KOPT-K1 (cell line): ENCODE data around the gene FMN2.

ENCODE experiments used
- H3K27ac ChIP-seq: fragments of 200-600 bp; sonication (generic); 2 replicates; pipeline ENCODE4 v1.5.1; 2016; ENCODE audit warnings: antibody characterized with exemption, mild to moderate bottlenecking, low read depth, low read length; ENCODE audit not compliant: poor library complexity, severe bottlenecking
- H3K36me3 ChIP-seq: fragments of 200-600 bp; sonication (generic); 2 replicates; pipeline ENCODE4 v1.5.1; 2017; ENCODE audit warnings: antibody characterized with exemption, mild to moderate bottlenecking, low read length, moderate library complexity; ENCODE audit not compliant: insufficient read depth
- H3K9me3 ChIP-seq: fragments of 200-600 bp; sonication (generic); 2 replicates; pipeline ENCODE4 v1.5.1; 2017; ENCODE audit warnings: antibody characterized with exemption, low read length, mild to moderate bottlenecking; ENCODE audit not compliant: insufficient read depth, poor library complexity, severe bottlenecking

FMN2 gene

DNA sequence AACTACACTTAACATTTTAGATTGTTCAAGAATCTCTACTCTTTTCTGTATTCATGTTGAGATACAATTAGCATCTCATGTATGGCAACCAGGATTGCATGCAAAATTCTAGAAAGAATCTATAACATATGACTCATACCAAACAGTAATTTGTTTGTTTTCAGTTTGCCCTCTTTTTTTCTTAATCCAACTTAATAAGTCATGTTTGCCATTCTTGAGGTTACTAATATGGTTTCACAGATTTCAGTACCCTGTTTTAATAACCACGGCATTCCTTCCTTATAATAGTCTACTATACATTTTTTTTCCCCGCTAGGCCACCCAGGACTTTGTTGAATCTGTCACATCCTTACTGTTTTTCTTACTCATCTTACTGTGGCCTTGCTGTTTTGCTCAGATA is 140.8 kb downstream of the FMN2 start:
- Histone ChIP-seq H3K9me3 (no peaks in the 10 kb centered on the region), H3K27ac (no peak overlapping the region)

DNA sequence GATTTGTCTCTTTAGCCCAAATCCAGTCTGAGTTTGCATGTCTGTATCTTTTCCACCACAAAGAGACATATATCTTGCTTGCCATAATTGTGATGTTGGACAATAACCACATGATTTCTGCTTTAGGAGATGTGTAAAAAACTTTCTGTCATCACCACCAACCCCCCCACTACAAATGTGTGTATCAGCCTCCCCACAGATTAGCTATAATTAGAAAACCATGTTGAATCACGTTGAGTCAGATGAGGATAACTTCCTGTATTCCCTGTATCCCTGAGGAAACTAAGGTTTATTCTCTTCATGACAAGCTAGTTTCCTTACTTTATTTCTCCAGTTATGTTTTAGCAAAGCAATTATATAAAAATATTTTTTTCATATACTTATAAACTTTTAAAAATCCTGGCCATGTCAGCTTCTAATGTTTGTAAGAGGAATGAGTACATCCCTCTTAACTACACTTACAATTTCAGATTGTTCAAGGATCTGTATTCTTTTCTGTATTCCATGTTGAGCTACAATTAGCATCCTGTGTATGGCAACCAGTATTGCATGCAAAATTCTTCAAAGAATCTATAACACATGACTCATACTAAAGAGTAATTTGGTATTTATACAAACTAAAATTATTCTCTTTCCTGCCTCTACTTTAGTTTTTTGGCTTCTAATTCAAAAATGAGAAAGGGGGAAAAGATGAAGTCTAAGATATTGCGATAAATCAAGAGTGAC is 143.0 kb downstream of the FMN2 start:
- H3K9me3 ChIP-seq, result no peaks in the 10 kb centered on the region
- H3K36me3 ChIP-seq, result no peaks in the 10 kb centered on the region
- H3K27ac ChIP-seq, result no peak overlapping the region

More for the DNA sequence above, 140.8 kb downstream of the FMN2 start:
- no peaks in the 10 kb centered on the region for H3K36me3 ChIP-seq

DNA sequence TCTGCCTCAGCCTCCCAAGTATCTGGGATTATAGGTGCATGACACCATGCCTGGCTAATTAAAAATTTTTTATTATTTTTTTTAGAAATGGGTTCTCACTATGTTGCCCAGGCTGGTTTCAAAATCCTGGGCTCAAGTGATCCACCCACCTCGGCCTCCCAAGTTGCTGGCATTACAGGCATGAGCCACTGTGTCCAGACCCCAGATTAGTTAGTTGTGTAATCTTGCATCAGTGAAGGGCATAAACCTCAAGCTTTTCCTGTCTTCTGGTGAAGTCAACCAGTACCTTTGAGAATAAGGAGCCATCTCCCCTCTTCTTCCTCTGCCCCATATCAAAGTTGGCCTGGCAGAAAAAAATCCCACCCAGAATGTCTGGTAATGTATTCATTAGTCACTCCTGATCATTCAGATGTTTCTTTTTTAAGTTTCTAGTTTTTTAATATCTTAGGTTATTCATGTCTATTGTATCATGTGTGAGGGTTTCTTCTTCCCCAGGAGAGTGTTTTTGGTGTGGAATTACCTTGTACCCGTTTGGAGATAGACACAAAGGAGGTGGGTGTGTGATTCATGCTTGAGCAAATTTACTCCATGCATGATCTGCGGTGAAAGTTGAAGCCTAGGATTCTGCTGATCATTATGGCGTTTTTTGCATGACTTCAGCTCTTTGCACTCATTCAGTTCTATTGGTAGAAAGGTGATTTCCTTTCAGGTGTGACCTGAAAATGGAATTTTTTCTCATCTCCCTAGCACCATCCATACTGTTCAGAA is 144.0 kb downstream of the FMN2 start:
- Histone ChIP-seq H3K27ac (no peak overlapping the region), H3K36me3 (no peaks in the 10 kb centered on the region)

DNA sequence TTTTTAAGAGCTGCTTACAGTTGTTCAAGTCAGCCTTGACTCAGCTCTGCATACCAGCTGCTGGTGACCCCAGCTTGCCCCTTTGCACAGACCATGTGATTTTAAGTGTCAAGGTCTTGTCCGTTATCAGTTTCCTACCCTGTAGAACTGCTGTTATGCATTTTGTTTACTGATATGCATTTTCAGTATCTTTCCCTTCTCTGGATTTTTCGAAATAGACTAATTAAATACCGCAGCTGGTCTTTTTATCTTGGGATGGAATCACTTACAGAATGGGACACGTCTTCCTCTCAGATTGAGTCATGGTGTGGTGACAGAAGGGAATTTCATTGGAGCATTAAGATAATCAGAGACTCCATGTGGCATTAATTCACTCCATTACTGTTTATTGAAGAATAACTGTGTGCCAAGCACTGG is 145.6 kb downstream of the FMN2 start:
- H3K9me3 ChIP-seq, result no peaks in the 10 kb centered on the region
- H3K27ac ChIP-seq, result no peak overlapping the region
- no peaks in the 10 kb centered on the region for H3K36me3 ChIP-seq

More for the DNA sequence above, 144.0 kb downstream of the FMN2 start:
- no peaks in the 10 kb centered on the region for H3K9me3 ChIP-seq

DNA sequence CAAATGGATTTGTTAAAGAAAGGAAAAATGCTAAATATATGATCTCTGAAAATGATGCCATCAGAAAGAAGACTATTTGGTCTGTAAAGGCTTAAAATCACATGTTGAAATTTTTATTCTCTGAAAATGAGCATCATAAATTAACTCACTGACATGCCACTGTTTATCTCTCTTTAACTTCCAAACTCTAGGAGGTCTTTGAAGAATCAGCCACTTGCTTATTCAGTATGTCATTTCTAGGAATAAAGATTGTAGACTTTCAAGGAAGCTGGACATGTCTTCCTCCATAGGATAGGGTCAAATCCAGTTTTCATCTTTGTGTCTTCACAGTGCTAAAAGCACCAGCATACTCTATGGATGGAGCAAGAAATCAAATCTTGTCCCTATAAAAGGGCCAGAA is 147.6 kb downstream of the FMN2 start:
- Histone ChIP-seq H3K9me3 (no peaks in the 10 kb centered on the region), H3K36me3 (no peaks in the 10 kb centered on the region), H3K27ac (no peak overlapping the region)

DNA sequence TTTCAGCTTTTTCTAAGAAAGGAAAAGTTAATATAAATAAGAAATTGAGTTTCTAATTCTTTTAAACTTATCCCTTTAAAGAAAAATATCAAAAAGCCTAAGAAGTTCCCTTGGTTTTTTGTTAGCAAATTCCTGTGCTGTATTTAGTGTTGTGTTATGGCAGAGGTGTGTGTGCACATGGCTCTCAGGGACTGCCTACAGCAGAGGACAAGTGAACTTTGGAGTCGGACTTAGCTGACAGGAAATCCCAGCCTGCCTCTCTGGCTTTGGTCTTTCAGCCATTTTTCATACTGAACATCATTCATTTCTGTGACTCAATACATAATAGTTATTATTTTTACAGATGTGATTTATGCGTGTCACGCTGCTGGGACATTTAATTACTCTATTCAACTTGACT is 149.6 kb downstream of the FMN2 start:
- Histone ChIP-seq H3K27ac (no peak overlapping the region), H3K9me3 (no peaks in the 10 kb centered on the region), H3K36me3 (no peaks in the 10 kb centered on the region)

DNA sequence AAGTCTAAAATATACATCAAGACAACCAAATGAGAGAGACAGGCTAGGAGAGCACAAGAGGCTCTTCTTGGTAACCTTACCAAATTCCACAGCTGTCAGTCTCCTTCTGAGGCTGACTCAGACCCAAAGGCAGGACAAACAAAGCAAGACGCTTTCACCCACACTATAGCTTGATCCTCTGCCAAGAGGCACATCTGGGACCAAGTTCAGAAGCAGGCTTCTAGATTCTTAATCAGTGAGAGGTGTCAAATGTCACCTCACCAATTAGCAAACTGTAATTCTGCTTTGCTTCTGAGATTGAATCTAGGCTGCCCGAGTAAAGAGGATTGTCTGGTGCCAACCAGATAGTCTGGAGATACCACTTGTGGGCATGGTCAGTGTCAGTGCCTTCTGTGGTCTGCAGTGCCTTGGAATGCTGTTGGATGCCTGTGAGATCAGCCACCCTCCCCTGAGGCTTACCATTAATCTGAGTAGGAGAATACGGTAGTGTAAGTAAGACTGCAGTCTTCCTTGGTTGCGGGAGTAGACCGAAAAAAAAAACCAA is 151.0 kb downstream of the FMN2 start:
- Histone ChIP-seq H3K36me3 (no peaks in the 10 kb centered on the region), H3K27ac (no peak overlapping the region), H3K9me3 (no peaks in the 10 kb centered on the region)

DNA sequence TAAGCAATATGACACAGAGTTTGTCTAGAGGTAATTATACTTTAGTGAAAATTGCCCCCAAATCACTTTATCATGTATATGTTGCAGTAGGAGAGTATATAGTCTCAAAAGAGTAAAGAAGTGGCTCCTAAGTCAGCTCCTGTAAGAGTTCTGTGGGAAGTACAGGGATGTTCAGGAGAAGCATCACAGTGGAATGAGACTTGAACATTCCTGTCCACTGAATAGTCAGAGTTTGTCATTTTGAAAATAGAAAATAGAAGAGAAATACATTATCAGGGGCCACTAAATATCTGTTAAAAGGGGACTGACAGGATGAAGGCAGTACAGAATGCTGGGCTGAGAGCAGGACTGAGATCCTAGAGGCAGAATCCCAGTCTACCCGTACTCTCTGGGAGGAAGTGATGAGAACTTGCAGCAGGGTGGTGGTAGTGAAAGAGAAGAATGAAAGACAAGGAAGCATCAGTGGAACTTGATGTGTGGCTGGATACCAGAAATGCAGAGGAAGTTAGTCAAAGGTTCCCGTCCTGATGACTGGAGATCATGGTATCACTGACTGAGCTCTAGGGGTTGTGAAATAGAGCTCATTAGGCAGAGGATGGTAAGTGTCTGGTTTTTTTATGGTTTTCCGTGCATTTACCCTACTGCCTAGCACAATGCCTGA is 153.4 kb downstream of the FMN2 start:
- Histone ChIP-seq H3K36me3 (no peaks in the 10 kb centered on the region), H3K9me3 (no peaks in the 10 kb centered on the region), H3K27ac (no peak overlapping the region)

DNA sequence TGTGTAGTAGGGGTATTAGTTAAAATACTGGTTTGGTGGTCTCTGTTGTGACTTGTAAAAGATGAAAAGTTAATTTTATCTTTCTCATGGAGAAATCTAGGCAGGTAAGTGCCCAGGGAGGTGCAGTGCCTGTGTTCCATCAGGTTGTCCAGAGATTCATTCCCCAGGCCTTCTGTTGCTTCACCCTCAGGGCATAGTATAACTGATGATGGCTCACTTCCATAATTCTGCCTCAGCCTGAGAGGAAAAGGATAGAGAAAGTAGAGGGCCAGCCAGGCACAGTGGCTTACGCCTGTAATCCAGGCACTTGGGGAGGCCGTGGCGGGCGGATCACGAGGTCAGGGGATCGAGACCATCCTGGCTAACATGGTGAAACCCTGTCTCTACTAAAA is 153.9 kb downstream of the FMN2 start:
- Histone ChIP-seq H3K9me3 (no peaks in the 10 kb centered on the region), H3K27ac (no peak overlapping the region), H3K36me3 (no peaks in the 10 kb centered on the region)

DNA sequence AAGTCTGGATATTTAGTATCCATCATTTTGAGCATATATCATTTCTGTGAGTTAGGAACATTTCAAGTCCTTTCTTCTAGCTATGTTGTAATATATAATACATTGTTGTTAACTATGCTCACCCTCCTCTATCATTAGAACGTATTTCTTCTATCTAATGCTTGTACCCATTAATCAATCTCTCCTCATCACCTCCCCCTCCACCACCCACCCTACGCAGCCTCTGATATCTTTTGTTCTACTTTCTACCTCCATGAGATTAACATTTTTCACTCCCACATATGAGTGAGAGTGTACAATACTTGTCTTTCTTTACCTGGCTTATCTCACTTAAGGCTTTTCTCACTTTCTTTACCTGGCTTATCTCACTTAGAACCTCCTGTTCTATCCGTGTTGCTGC is 156.2 kb downstream of the FMN2 start:
- no peaks in the 10 kb centered on the region for H3K36me3 ChIP-seq
- H3K27ac ChIP-seq, result no peak overlapping the region
- H3K9me3 ChIP-seq, result no peaks in the 10 kb centered on the region

DNA sequence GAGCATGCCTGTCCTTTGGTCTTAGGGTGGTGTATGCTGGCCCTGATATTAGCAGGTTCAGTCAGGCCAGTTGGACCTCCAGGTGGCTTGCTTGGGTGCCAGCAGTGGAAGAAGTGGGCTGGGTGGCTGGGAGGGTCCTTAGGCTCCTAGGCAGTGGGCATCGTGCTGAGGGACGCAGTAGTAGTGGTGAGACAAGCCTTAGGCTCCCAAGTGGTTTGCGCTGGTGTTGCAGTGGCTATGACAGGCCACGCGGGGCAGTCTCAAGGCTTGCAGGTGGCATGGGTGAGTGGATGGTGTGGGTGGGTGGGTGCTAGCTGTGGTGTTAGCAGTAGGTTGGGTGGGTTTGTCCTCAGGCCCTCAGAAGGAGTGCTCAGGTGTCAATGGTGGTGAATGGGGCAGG is 162.3 kb downstream of the FMN2 start:
- H3K27ac ChIP-seq, result no peak overlapping the region
- H3K36me3 ChIP-seq, result no peaks in the 10 kb centered on the region

DNA sequence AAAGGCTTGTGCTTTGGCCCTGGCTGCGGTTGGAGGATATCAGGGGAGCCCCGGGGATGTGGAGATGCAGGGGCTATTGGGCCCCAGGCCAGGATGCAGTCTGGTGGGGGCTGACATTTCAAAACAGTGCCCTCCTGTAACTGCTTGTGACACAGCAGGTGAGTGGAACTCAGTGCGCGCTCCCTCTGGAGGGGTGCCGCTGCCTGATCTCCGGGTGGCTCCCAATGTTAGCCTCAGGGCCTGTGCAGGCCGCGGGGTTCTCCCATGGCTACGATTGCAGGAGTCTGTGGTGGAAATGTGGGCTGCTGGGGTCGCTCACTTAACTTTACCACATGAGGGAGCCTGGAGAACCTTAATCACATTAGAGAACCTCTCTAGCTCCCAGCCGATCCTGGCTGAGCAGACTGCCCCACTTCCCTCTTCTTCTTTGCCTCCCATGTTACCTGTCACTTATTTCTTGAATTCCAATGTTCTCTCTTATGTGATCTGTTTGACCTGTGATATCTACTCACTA is 163.2 kb downstream of the FMN2 start:
- no peaks in the 10 kb centered on the region for H3K36me3 ChIP-seq
- H3K27ac ChIP-seq, result no peak overlapping the region
- H3K9me3 ChIP-seq, result peaks cover 5% of the 10 kb centered on the region

More for the DNA sequence above, 162.3 kb downstream of the FMN2 start:
- H3K9me3 ChIP-seq, result peaks cover 5% of the 10 kb centered on the region

DNA sequence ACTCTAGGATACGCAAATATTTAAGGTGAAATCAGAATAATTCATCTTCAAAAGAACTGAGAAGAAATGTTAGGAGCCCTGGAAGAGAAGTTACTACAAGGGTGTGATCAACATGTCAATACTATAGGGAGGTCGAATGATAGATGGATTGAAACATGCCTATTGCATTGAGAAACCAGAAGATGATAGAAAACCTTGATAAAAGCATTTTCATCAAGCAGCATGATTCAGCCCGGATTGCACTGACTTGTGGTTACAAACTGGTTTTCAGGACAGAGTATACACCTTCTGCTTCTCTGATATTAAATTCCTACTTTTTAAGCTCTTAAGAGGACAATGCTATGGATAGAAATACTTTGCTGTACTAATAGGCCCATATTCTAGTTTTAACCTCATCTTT is 164.2 kb downstream of the FMN2 start:
- H3K27ac ChIP-seq, result no peak overlapping the region
- H3K9me3 ChIP-seq, result peaks cover 5% of the 10 kb centered on the region
- no peaks in the 10 kb centered on the region for H3K36me3 ChIP-seq

DNA sequence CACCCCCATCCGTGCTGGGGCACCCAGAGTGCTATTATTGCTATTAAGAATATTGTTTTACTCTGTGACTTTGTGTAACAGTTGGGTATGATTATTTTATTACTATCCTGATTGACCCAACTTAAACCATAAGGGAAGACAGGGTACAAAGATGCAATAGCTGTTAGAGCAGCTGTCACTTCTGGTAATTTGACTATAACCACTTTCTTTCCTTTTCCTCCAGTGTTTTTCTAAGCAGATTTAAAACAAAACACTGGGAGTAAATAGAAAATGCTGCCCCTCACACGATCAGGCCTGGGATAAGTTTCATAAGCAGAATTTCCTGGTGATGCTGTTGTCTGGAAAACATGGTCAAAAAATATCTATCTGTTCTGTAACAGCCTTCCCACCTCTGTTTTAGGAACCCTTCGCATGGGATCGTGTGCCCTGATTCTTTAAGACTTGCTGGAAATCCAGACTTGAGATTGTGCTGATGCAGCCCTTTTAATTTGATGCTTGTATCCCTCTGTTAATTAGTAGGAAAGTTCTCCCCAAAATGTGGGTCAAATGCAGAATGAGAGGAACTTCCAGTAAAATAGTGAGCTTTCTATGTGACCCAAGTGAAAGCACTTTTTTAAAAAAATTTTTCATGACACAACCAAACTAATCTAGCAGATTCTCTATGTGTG is 165.3 kb downstream of the FMN2 start:
- no peaks in the 10 kb centered on the region for H3K36me3 ChIP-seq
- H3K27ac ChIP-seq, result no peak overlapping the region
- peaks cover 5% of the 10 kb centered on the region for H3K9me3 ChIP-seq

DNA sequence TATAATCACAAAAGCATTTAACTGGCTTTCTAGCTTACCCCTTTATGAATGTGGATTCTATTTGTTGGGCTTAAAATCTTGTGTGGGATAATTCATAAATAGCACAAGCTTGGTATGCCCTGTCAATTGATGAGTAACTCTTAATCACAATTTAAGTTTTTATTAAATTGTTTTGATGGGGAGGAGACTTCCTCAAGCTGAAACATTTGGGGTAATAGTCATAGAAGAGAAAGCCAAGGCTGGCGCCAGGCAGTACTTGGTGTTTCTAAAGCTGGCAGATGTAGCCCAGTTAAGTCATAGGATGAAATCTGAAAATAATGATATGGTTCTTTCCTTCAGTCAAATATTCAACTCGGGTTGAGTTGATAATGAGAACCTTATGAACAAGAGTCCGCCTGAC is 167.2 kb downstream of the FMN2 start:
- H3K27ac ChIP-seq, result no peak overlapping the region
- H3K36me3 ChIP-seq, result no peaks in the 10 kb centered on the region
- H3K9me3 ChIP-seq, result peaks cover 5% of the 10 kb centered on the region
